SK-N-SH (cell line): ENCODE results near the gene SPRING1. TPM values are rescaled to one million over a fixed set of nuclear protein-coding genes. Genes with fewer than 3 reads are reported as not detected.

Experiments used
- CTCF ChIA-PET: fragments of 300-600, 350-600 bp; formaldehyde crosslinking; extraction: SDS; loops from one replicate; lab custom pipeline; 2021; lab: Yijun Ruan, JAX
- POLR2A ChIA-PET: fragments of 350-600 bp; sonication (Branson Sonifier 250); formaldehyde crosslinking; extraction: SDS; loops from one replicate; lab custom pipeline; 2020; ENCODE audit warnings: antibody characterized with exemption, inconsistent platforms; lab: Yijun Ruan, JAX
- DNase-seq: peaks from one replicate; pipeline ENCODE4 v3.0.0; 2012
- H2AFZ ChIP-seq: fragments of 200-600 bp; sonication (generic); 2 replicates; pipeline ENCODE4 v1.8.1; 2016; ENCODE audit warnings: antibody characterized with exemption, mild to moderate bottlenecking, low read depth
- H3F3A ChIP-seq: fragments of 200-600 bp; sonication (generic); replicated peaks from 2 replicates; pipeline ENCODE3; 2016; ENCODE audit warnings: antibody characterized with exemption, mild to moderate bottlenecking; ENCODE audit not compliant: insufficient read depth
- H3K27ac ChIP-seq, 2 experiments: fragments of 200-500 bp in 1 of 2; fragments of 200-600 bp in 1 of 2; sonication (Bioruptor generic) in 1 of 2; sonication (generic), shearing (Covaris generic) in 1 of 2; 2 replicates each; pipeline versions ENCODE4 v1.5.1 to v1.6.1; 2014 to 2016; ENCODE audit warnings: low read depth in 2 of 2, inconsistent platforms in 1 of 2, low read length in 1 of 2, mild to moderate bottlenecking in 1 of 2, mixed read lengths in 1 of 2
- H3K27me3 ChIP-seq: fragments of 200-600 bp; sonication (generic), shearing (Covaris generic); 2 replicates; pipeline ENCODE4 v1.6.1; 2016; ENCODE audit warnings: mixed run types; ENCODE audit not compliant: insufficient read depth
- H3K36me3 ChIP-seq, 2 experiments: fragments of 200-500 bp in 1 of 2; fragments of 200-600 bp in 1 of 2; sonication (Bioruptor generic) in 1 of 2; sonication (generic) in 1 of 2; replicated peaks in 1 of 2; 2 replicates each; pipeline versions ENCODE3 to v1.5.1; 2014 to 2016; ENCODE audit warnings: low read length in 1 of 2, mild to moderate bottlenecking in 1 of 2; ENCODE audit not compliant: insufficient read depth in 2 of 2, control insufficient read depth in 1 of 2
- H3K4me1 ChIP-seq, 2 experiments: fragments of 200-500 bp in 1 of 2; fragments of 200-600 bp in 1 of 2; sonication (Bioruptor generic) in 1 of 2; sonication (generic), shearing (Covaris generic) in 1 of 2; 2 replicates each; pipeline versions ENCODE4 v1.5.1 to v1.6.1; 2014 to 2016; ENCODE audit warnings: low read depth in 1 of 2, low read length in 1 of 2, mixed run types in 1 of 2; ENCODE audit not compliant: insufficient read depth in 2 of 2, control insufficient read depth in 1 of 2
- H3K4me2 ChIP-seq: fragments of 200-600 bp; sonication (generic), shearing (Covaris generic); 2 replicates; pipeline ENCODE4 v1.6.1; 2017; ENCODE audit warnings: mixed run types
- H3K4me3 ChIP-seq, 2 experiments: fragments of 200-500 bp in 1 of 2; fragments of 200-600 bp in 1 of 2; sonication (Bioruptor generic) in 1 of 2; sonication (generic), shearing (Covaris generic) in 1 of 2; 2 replicates each; pipeline versions ENCODE4 v1.5.1 to v1.8.1; 2014 to 2016; ENCODE audit warnings: low read depth in 2 of 2, inconsistent platforms in 1 of 2, low read length in 1 of 2, mild to moderate bottlenecking in 1 of 2, mixed read lengths in 1 of 2, moderate library complexity in 1 of 2
- H3K79me2 ChIP-seq: fragments of 200-600 bp; sonication (generic); 2 replicates; pipeline ENCODE4 v1.8.1; 2017; ENCODE audit warnings: mild to moderate bottlenecking; ENCODE audit not compliant: insufficient read depth
- H3K9ac ChIP-seq: fragments of 200-600 bp; sonication (generic); 2 replicates; pipeline ENCODE4 v1.6.1; 2017; ENCODE audit warnings: mixed run types
- H3K9me2 ChIP-seq: fragments of 200-600 bp; sonication (generic); 2 replicates; pipeline ENCODE4 v1.6.1; 2017; ENCODE audit warnings: mixed run types
- H3K9me3 ChIP-seq: fragments of 200-600 bp; sonication (generic); 2 replicates; pipeline ENCODE4 v1.6.1; 2017; ENCODE audit warnings: mixed run types, mild to moderate bottlenecking, moderate library complexity
- H4K20me1 ChIP-seq: fragments of 200-600 bp; sonication (generic); 2 replicates; pipeline ENCODE4 v1.6.1; 2017; ENCODE audit warnings: mild to moderate bottlenecking, mixed run types; ENCODE audit not compliant: insufficient read depth
- EP300 ChIP-seq, 2 experiments: IDR thresholded peaks; 2 replicates each; pipeline versions ENCODE4 v1.4.0 to v1.6.1; 2012; ENCODE audit warnings: borderline replicate concordance in 1 of 2, low read depth in 1 of 2, low read length in 1 of 2
- FOSL2 ChIP-seq: IDR thresholded peaks from 2 replicates; pipeline ENCODE4 v1.4.0; 2012; ENCODE audit warnings: low read depth, mild to moderate bottlenecking, moderate library complexity, borderline replicate concordance
- FOXJ3 ChIP-seq: sonication (generic); formaldehyde crosslinking; IDR thresholded peaks from 2 replicates; pipeline ENCODE4 v1.5.1; 2020; ENCODE audit warnings: mild to moderate bottlenecking, missing genetic modification reagents
- GATA2 ChIP-seq: sonication (generic); formaldehyde crosslinking; IDR thresholded peaks from 2 replicates; pipeline ENCODE4 v1.5.0; 2020; ENCODE audit warnings: mild to moderate bottlenecking, missing genetic modification reagents
- JUND ChIP-seq: IDR thresholded peaks from 2 replicates; pipeline ENCODE4 v1.4.0; 2012
- MEF2A ChIP-seq: IDR thresholded peaks from 2 replicates; pipeline ENCODE4 v1.4.0; 2012; ENCODE audit warnings: low read depth, borderline replicate concordance
- NFIC ChIP-seq: IDR thresholded peaks from 2 replicates; pipeline ENCODE4 v1.4.0; 2012; ENCODE audit warnings: borderline replicate concordance
- NRF1 ChIP-seq: IDR thresholded peaks from 2 replicates; pipeline ENCODE4 v1.6.1; 2012; ENCODE audit warnings: low read depth, mild to moderate bottlenecking, low read length
- POLR2AphosphoS5 ChIP-seq: IDR thresholded peaks from 2 replicates; pipeline ENCODE4 v1.6.1; 2012; ENCODE audit warnings: low read depth, low read length
- REST ChIP-seq: IDR thresholded peaks from 2 replicates; pipeline ENCODE4 v1.6.1; 2012; ENCODE audit warnings: mild to moderate bottlenecking, low read depth, low read length, moderate library complexity
- RXRA ChIP-seq: IDR thresholded peaks from 2 replicates; pipeline ENCODE4 v1.4.0; 2012; ENCODE audit warnings: low read depth, mild to moderate bottlenecking, borderline replicate concordance
- SMC3 ChIP-seq: IDR thresholded peaks from 2 replicates; pipeline ENCODE4 v1.6.1; 2012; ENCODE audit warnings: low read depth, low read length, improper control_type of control experiment
- TCF12 ChIP-seq: IDR thresholded peaks from 2 replicates; pipeline ENCODE4 v1.4.0; 2012
- TEAD4 ChIP-seq: IDR thresholded peaks from 2 replicates; pipeline ENCODE4 v1.4.0; 2012; ENCODE audit warnings: mild to moderate bottlenecking, borderline replicate concordance; ENCODE audit not compliant: insufficient read depth
- USF1 ChIP-seq: IDR thresholded peaks from 2 replicates; pipeline ENCODE4 v1.4.0; 2012; ENCODE audit warnings: low read depth, borderline replicate concordance
- USF2 ChIP-seq: fragments of 150-350 bp; IDR thresholded peaks from 2 replicates; pipeline ENCODE4 v1.6.1; 2017; ENCODE audit warnings: antibody characterized with exemption, low read length, low read depth, borderline replicate concordance
- YY1 ChIP-seq: IDR thresholded peaks from 2 replicates; pipeline ENCODE4 v1.4.0; 2012; ENCODE audit warnings: low read depth, mild to moderate bottlenecking
- WGBS: methylation state at CpG from one replicate; pipeline ENCODE4 v1.1.6; 2017; ENCODE audit warnings: low lambda C conversion rate; 5-methylcytosine and 5-hydroxymethylcytosine counted together
- polyA plus RNA-seq, 3 experiments: library from polyadenylated mRNA; depleted of rRNA; stranded (reverse); fragments of >200 nt; gene quantifications; 2 replicates each; pipeline ENCODE4 v1.2.3, GENCODE V29; 2012

Gene SPRING1
- polyA plus RNA-seq, 1 of the 3 experiments (the other 2 are of a cell fraction), result 10.9 TPM

- DNase-seq, result no peak
- Histone ChIP-seq H3K9ac (no peak overlapping the region), H4K20me1 (no peaks in the 10 kb centered on the region), H3K4me1 (peaks cover 3 to 24% of the 10 kb centered on the region in 2 experiments; a peak in 2 of 4 replicates), H3K4me2 (no peak overlapping the region), H3K9me3 (no peaks in the 10 kb centered on the region), H2AFZ (no peak overlapping the region), H3K4me3 (no peak overlapping the region), H3K79me2 (0 out of 2 replicates have a peak, but pooled peaks cover 2% of the 10 kb centered on the region), H3F3A (no peaks in the 10 kb centered on the region), H3K9me2 (no peaks in the 10 kb centered on the region), H3K27me3 (no peaks in the 10 kb centered on the region), H3K27ac (no peak overlapping the region), H3K36me3 (peaks cover 4 to 22% of the 10 kb centered on the region in 2 experiments)
- ChIA-PET POLR2A (no interaction called here), CTCF (interaction anchor here (0.7 to 4.1 kb wide), 5 partner anchors 9 to 407 kb away, joined by 3 to 27 read pairs (median 4); no protein-coding TSS in a partner anchor)
- 87% methylated on average over 17 of the region's 17 CpGs for WGBS
- no peak for TF ChIP-seq REST
- no peak for TF ChIP-seq GATA2 (CRISPR knock-in tag)
- TF ChIP-seq NRF1, result no peak
- TF ChIP-seq JUND, result no peak
- TF ChIP-seq SMC3, result no peak
- no peak for TF ChIP-seq FOSL2
- TF ChIP-seq FOXJ3 (CRISPR knock-in tag), result no peak
- no peak for TF ChIP-seq TEAD4
- TF ChIP-seq USF1, result no peak
These were observed 25.2 kb downstream of the SPRING1 start for GRCh38 chr12:116712458-116713303.

GRCh38 chr12:116710370-116711150 lies 27.3 kb downstream of the SPRING1 start:
- Histone ChIP-seq H3K9ac (no peak overlapping the region), H3K9me3 (no peaks in the 10 kb centered on the region), H3K4me2 (no peak overlapping the region), H4K20me1 (no peaks in the 10 kb centered on the region), H3K9me2 (no peaks in the 10 kb centered on the region), H3K27ac (no peak overlapping the region), H3K4me1 (peaks cover 3 to 24% of the 10 kb centered on the region in 2 experiments; a peak in 2 of 4 replicates), H2AFZ (no peak overlapping the region), H3K4me3 (no peak overlapping the region), H3K79me2 (no peaks in the 10 kb centered on the region), H3K27me3 (no peaks in the 10 kb centered on the region), H3K36me3 (peaks cover 0 to 2% of the 10 kb centered on the region in 2 experiments), H3F3A (no peaks in the 10 kb centered on the region)
- CTCF ChIA-PET, result interaction anchor here (0.6 to 4.1 kb wide), 12 partner anchors 8 to 793 kb away, joined by 3 to 48 read pairs (median 11); no protein-coding TSS in a partner anchor
- 57% methylated on average over 8 of the region's 8 CpGs for WGBS
- POLR2A ChIA-PET, result no interaction called here
- peak; percentile 48 for DNase-seq
- TF ChIP-seq RXRA, result no peak
- no peak for TF ChIP-seq POLR2AphosphoS5
- no peak for TF ChIP-seq NFIC
- no peak for TF ChIP-seq USF2
- TF ChIP-seq FOXJ3 (CRISPR knock-in tag), result no peak
- TF ChIP-seq YY1, result no peak
- TF ChIP-seq GATA2 (CRISPR knock-in tag), result no peak
- no peak for TF ChIP-seq TCF12
- no peak for TF ChIP-seq MEF2A
- TF ChIP-seq EP300 (IDR thresholded peaks at IDR 0.05; ENCODE audit: borderline replicate concordance in 1 of 2, low read depth in 1 of 2, low read length in 1 of 2), result no peak
